Lung (tissue), 12 donors: ENCODE measurements around the gene CAMK2D. TPM values are rescaled to one million over a fixed set of nuclear protein-coding genes. Genes with fewer than 3 reads are reported as not detected.
A peak's percentile ranks its signal among the peaks of the same experiment; 100 is the strongest.

ENCODE experiments used
- ATAC-seq: fragments of 200-7000 bp; cut with Tn5 transposase; one replicate; pipeline ENCODE4 v1.9.1; 2020; ENCODE audit warnings: moderate number of reproducible peaks; ENCODE audit not compliant: insufficient read depth, low FRiP score
- DNase-seq, 3 donors: peaks; one replicate each; pipeline ENCODE4 v3.0.0-alpha.2; 2013 to 2017
- H3K27ac ChIP-seq, 2 donors: one replicate each; pipeline ENCODE4 v1.5.1; 2013; ENCODE audit warnings: mild to moderate bottlenecking in 2 of 2, moderate library complexity in 2 of 2, control low read depth in 1 of 2, inconsistent platforms in 1 of 2, low read depth in 1 of 2, low read length in 1 of 2
- H3K27me3 ChIP-seq, 3 donors: one replicate each; pipeline ENCODE4 v1.5.1; 2013; ENCODE audit warnings: low read length in 2 of 3; ENCODE audit not compliant: control insufficient read depth in 3 of 3, insufficient read depth in 3 of 3
- H3K36me3 ChIP-seq, 4 donors: one replicate each; pipeline ENCODE4 v1.5.1; 2013; ENCODE audit warnings: low read length in 4 of 4, mild to moderate bottlenecking in 1 of 4, moderate library complexity in 1 of 4; ENCODE audit not compliant: control insufficient read depth in 4 of 4, insufficient read depth in 4 of 4
- H3K4me1 ChIP-seq, 5 donors: one replicate each; pipeline ENCODE4 v1.5.1; 2013; ENCODE audit warnings: low read length in 5 of 5, mild to moderate bottlenecking in 2 of 5, moderate library complexity in 1 of 5; ENCODE audit not compliant: control insufficient read depth in 5 of 5, insufficient read depth in 5 of 5
- H3K4me3 ChIP-seq: one replicate; pipeline ENCODE4 v1.5.1; 2013; ENCODE audit warnings: mild to moderate bottlenecking, control low read depth, moderate library complexity
- H3K9ac ChIP-seq, 2 donors: one replicate each; pipeline ENCODE4 v1.5.1; 2013; ENCODE audit warnings: low read length in 2 of 2, control low read depth in 1 of 2; ENCODE audit not compliant: insufficient read depth in 1 of 2
- H3K9me3 ChIP-seq, 4 donors: one replicate each; pipeline ENCODE4 v1.5.1; 2013; ENCODE audit warnings: low read length in 3 of 4, mild to moderate bottlenecking in 1 of 4, moderate library complexity in 1 of 4; ENCODE audit not compliant: control insufficient read depth in 4 of 4, insufficient read depth in 3 of 4
- WGBS, 2 donors: extraction: QIAGEN DNeasy Blood & Tissue Kit; methylation state at CpG; one replicate each; pipeline ENCODE4 v1.1.7; 2013; 5-methylcytosine and 5-hydroxymethylcytosine counted together
- polyA plus RNA-seq, 2 donors: library from polyadenylated mRNA; stranded (reverse); fragments of 200-250 nt; gene quantifications; one replicate each; pipeline ENCODE4 v1.2.1, GENCODE V29; 2013
- total RNA-seq, 2 donors: library from RNA; depleted of rRNA in 1 of 2; stranded (reverse); fragments of >200 nt in 1 of 2; gene quantifications; one replicate each; pipeline ENCODE4 v1.2.1, GENCODE V29; 2014 to 2021
- TF ChIP-seq, protein P1 (sequence below): IDR thresholded peaks from 2 replicates; pipeline ENCODE4 v1.5.1; 2012; ENCODE audit warnings: mild to moderate bottlenecking; ENCODE audit errors: control extremely low read depth, extremely low read depth
- donor health status: control.
- donor health status: control.
- donor health status: Bipolar disorder and iron deficiency.
- donor health status: healthy.
- donor health status: DM: yes; HTN: yes; CAD: no.

Gene CAMK2D
- total and polyA plus RNA-seq, 4 donors, result 11.9 to 98.2 (median 36.6) TPM

DNA sequence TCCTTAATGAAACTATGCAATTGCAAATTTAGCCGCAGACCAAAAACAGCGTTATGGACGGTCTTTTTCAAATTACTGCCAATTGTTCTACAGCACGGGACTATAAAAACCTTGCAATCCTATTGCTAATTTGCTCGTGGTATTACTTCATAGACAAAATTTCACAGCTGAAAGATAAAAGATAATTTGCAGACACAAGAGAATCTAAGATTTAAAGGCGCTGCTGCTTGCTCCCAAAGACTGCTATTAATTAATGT lies 1.4 kb upstream of the CAMK2D start:
- no peak overlapping the region for H3K4me3 ChIP-seq
- peak overlapping the region; percentile 80 to 99 for H3K27ac ChIP-seq
- H3K36me3 ChIP-seq, result no peaks in the 10 kb centered on the region
- WGBS, 2 donors, result 14 to 16% methylated on average over 6 of the region's 6 CpGs
- no peak for ATAC-seq
- peak overlapping the region; percentile 85 to 98 for H3K9ac ChIP-seq
- no peaks in the 10 kb centered on the region for H3K27me3 ChIP-seq
- H3K9me3 ChIP-seq, result no peaks in the 10 kb centered on the region
- DNase-seq, result no peak
- peaks cover 0 to 19% (median 0%) of the 10 kb centered on the region in 5 donors for H3K4me1 ChIP-seq
- TF ChIP-seq, protein P1, sequence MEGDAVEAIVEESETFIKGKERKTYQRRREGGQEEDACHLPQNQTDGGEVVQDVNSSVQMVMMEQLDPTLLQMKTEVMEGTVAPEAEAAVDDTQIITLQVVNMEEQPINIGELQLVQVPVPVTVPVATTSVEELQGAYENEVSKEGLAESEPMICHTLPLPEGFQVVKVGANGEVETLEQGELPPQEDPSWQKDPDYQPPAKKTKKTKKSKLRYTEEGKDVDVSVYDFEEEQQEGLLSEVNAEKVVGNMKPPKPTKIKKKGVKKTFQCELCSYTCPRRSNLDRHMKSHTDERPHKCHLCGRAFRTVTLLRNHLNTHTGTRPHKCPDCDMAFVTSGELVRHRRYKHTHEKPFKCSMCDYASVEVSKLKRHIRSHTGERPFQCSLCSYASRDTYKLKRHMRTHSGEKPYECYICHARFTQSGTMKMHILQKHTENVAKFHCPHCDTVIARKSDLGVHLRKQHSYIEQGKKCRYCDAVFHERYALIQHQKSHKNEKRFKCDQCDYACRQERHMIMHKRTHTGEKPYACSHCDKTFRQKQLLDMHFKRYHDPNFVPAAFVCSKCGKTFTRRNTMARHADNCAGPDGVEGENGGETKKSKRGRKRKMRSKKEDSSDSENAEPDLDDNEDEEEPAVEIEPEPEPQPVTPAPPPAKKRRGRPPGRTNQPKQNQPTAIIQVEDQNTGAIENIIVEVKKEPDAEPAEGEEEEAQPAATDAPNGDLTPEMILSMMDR, result no peak

DNA sequence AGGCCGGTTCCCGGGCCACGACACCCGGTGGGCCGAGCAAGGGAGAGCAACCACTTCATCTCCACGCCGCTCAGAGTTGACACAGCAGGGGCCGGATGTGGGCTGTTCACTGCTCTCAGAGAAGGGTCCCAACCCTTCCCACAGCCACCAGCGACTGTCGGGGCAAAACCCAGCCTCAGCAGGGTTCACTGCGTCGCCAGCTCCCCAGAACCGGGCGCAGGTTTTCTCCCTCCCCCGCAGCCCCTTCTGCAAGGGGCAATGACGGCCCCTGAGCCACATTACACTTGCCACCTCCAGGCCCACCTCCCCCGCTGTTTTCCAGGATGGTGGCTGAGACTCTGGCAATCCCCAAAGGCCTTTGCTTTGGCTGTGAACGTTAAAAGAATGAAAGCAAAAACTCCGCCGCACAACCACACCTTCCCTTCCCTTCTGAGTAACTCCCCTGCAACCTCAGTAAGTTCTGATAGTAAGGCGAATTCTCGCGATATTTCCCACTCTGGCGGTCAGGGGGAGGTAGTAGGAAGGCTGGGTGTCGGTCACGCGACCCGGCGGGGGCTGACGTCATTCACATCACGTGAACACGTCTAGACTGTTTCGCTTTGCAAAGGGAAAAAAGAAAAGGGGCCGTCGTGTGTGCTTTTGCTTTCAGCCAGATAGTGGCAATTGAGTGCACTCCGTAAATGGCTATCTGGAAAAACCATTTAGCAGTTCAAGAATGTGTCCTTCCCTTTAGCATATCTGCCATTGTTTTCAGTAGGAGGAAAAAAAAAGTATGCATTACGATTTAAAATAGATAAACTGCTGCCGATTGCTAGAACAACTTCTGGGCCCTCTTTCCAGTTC lies 869 bp upstream of the CAMK2D start:
- H3K27me3 ChIP-seq, result no peaks in the 10 kb centered on the region
- peak overlapping the region; percentile 96 to 99 for H3K27ac ChIP-seq
- peaks cover 0 to 5% (median 2%) of the 10 kb centered on the region in 4 donors for H3K36me3 ChIP-seq
- ATAC-seq, result peak; percentile 84
- WGBS, 2 donors, result 0% methylated on average over 38 of the region's 38 CpGs
- peak overlapping the region; percentile 69 for H3K4me3 ChIP-seq
- peak; percentile 99 to 100 (median 100) for DNase-seq
- peak overlapping the region; percentile 85 to 98 for H3K9ac ChIP-seq
- H3K9me3 ChIP-seq, result no peaks in the 10 kb centered on the region
- TF ChIP-seq, protein P1, result no peak
- H3K4me1 ChIP-seq, result peaks cover 0 to 19% (median 3%) of the 10 kb centered on the region in 5 donors

DNA sequence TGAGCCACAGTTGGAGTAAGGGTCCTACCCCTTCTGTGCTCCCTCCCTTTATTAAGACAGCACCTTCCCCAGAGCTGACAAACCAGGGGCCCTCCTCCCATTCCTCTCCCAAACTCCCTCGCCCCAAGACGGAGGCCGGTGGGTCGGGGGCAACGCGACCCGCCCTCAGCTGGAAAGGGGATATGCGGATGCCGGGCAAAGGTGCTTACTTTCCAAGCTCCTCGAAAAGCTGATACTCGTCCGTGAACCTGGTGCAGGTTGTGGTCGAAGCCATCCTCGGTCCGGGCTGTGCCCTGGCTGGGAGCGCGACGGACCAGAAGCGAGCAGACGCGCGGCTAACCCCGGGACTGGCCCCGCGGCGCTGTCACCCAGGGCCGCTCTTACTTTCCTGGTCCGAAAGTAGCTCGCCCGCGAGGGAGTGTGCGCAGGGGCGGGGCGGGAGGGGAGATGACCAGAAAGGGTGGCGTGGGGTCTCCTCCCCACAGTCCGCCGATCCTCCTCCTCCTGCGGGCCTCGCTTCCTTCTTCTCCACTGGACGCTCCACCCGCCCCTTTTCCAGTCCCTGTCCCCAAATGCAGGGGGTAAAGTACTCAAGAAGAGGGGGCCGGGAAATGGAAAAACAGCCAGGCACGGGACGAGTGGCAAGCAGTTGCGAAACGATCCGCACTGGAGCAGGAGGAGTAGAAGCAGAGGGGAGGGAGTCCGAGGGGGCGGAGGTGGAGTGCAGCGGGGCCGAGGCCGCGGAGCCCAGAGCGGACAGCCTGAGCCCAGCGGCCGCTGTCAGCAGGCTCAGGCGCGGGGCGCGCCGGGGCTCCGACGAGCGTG lies 531 bp downstream of the CAMK2D start:
- Histone ChIP-seq H3K9me3 (no peaks in the 10 kb centered on the region), H3K9ac (peak overlapping the region; percentile 80 to 85), H3K27me3 (no peaks in the 10 kb centered on the region), H3K4me1 (peaks cover 0 to 25% (median 7%) of the 10 kb centered on the region in 5 donors), H3K36me3 (peaks cover 0 to 8% (median 4%) of the 10 kb centered on the region in 4 donors), H3K27ac (peak overlapping the region; percentile 96 to 99), H3K4me3 (peak overlapping the region; percentile 69)
- peak; percentile 54 for ATAC-seq
- TF ChIP-seq, protein P1, result no peak
- 0% methylated on average over 54 to 64 of the region's 64 CpGs for WGBS, 2 donors
- DNase-seq, result peak; percentile 83 to 91 (median 89)
